ENCODE results near the gene SHC2.
"Not testable (repeated sequence)": the region's sequence is repeated elsewhere in the genome, so short reads cannot be mapped to it uniquely, and the experiment has no call there.

Gene SHC2

GRCh38 chr19:405121-405965 is 55.5 kb downstream of the SHC2 start:
- no peak for DNase-seq

- no peak for DNase-seq
These were observed 57.4 kb downstream of the SHC2 start for GRCh38 chr19:403221-404027.

GRCh38 chr19:402786-403185 is 58.0 kb downstream of the SHC2 start:
- DNase-seq = no peak

GRCh38 chr19:401866-402511 is 58.8 kb downstream of the SHC2 start:
- no peak for DNase-seq

- DNase-seq = no peak
These were observed 59.6 kb downstream of the SHC2 start for GRCh38 chr19:400976-401865.

GRCh38 chr19:399370-399769 is 61.5 kb downstream of the SHC2 start:
- no peak for DNase-seq

- DNase-seq = no peak
These were observed 62.1 kb downstream of the SHC2 start for GRCh38 chr19:398719-399118.

GRCh38 chr19:397941-398706 is 62.7 kb downstream of the SHC2 start:
- DNase-seq = no peak

GRCh38 chr19:397321-397720 is 63.5 kb downstream of the SHC2 start:
- no peak for DNase-seq

GRCh38 chr19:395467-395866 is 65.4 kb downstream of the SHC2 start:
- DNase-seq = no peak

- DNase-seq = not testable (repeated sequence)
These were observed 66.0 kb downstream of the SHC2 start for GRCh38 chr19:394857-395256.

- DNase-seq = not testable (repeated sequence)
These were observed 67.3 kb downstream of the SHC2 start for GRCh38 chr19:393560-393959.

- DNase-seq = no peak
These were observed 68.4 kb downstream of the SHC2 start for GRCh38 chr19:392375-392970.

GRCh38 chr19:391726-392374 is 69.0 kb downstream of the SHC2 start:
- no peak for DNase-seq

GRCh38 chr19:391207-391557 is 69.7 kb downstream of the SHC2 start:
- DNase-seq = no peak

- no peak for DNase-seq
These were observed 70.2 kb downstream of the SHC2 start for GRCh38 chr19:390386-391206.

GRCh38 chr19:389935-390289 is 70.9 kb downstream of the SHC2 start:
- DNase-seq = no peak

GRCh38 chr19:389255-389934 is 71.4 kb downstream of the SHC2 start:
- DNase-seq = no peak

- DNase-seq = no peak
These were observed 72.1 kb downstream of the SHC2 start for GRCh38 chr19:388691-389090.
